Nephron progenitor cell (in vitro differentiated cells): Measurements from ENCODE around the gene MGMT.

ENCODE experiments used
- DNase-seq: peaks from one replicate; pipeline ENCODE4 v3.0.0; 2021
- H3K27ac Mint-ChIP-seq: 2 replicates; pipeline ENCODE4 v1.8.0; 2021; ENCODE audit warnings: mild to moderate bottlenecking, moderate library complexity, mixed read lengths
- H3K27me3 Mint-ChIP-seq: 2 replicates; pipeline ENCODE4 v1.8.0; 2021; ENCODE audit warnings: mild to moderate bottlenecking, low read depth, mixed read lengths; ENCODE audit not compliant: poor library complexity
- H3K36me3 Mint-ChIP-seq: 2 replicates; pipeline ENCODE4 v1.8.0; 2021; ENCODE audit warnings: low read depth, mixed read lengths
- H3K4me1 Mint-ChIP-seq: 2 replicates; pipeline ENCODE4 v1.8.0; 2021; ENCODE audit warnings: mixed read lengths
- H3K4me3 Mint-ChIP-seq: 2 replicates; pipeline ENCODE4 v1.8.0; 2021; ENCODE audit warnings: mild to moderate bottlenecking, moderate library complexity, mixed read lengths
- H3K9me3 Mint-ChIP-seq: 2 replicates; pipeline ENCODE4 v1.8.0; 2021; ENCODE audit warnings: mild to moderate bottlenecking, moderate library complexity, mixed read lengths
- CTCF ChIP-seq: fragments of 200-600 bp; sonication (generic); IDR thresholded peaks from 2 replicates; pipeline ENCODE4 v1.5.0; 2021; ENCODE audit warnings: antibody characterized with exemption

The MGMT gene

GRCh38 chr10:129598413-129598812 lies 131.4 kb downstream of the MGMT start:
- peaks cover 25% of the 10 kb centered on the region for H3K4me1 Mint-ChIP-seq
- DNase-seq: no peak
- no peak for TF ChIP-seq CTCF
- peaks cover 12% of the 10 kb centered on the region for H3K27me3 Mint-ChIP-seq
- H3K27ac Mint-ChIP-seq: peak overlapping the region; percentile 75
- peaks cover 31% of the 10 kb centered on the region for H3K9me3 Mint-ChIP-seq
- H3K4me3 Mint-ChIP-seq: no peak overlapping the region
- peaks cover 40% of the 10 kb centered on the region for H3K36me3 Mint-ChIP-seq

GRCh38 chr10:129599160-129599559 lies 132.1 kb downstream of the MGMT start:
- H3K4me3 Mint-ChIP-seq: no peak overlapping the region
- H3K27me3 Mint-ChIP-seq: peaks cover 12% of the 10 kb centered on the region
- peaks cover 32% of the 10 kb centered on the region for H3K4me1 Mint-ChIP-seq
- peaks cover 33% of the 10 kb centered on the region for H3K36me3 Mint-ChIP-seq
- H3K27ac Mint-ChIP-seq: no peak overlapping the region
- H3K9me3 Mint-ChIP-seq: peaks cover 23% of the 10 kb centered on the region
- DNase-seq: no peak
- no peak for TF ChIP-seq CTCF

- TF ChIP-seq CTCF: no peak
- Mint-ChIP-seq H3K9me3 (no peaks in the 10 kb centered on the region), H3K27me3 (peaks cover 9% of the 10 kb centered on the region), H3K27ac (peak overlapping the region; percentile 52), H3K36me3 (peaks cover 9% of the 10 kb centered on the region), H3K4me1 (peaks cover 58% of the 10 kb centered on the region), H3K4me3 (no peak overlapping the region)
- peak; percentile 25 for DNase-seq
These were observed 134.7 kb downstream of the MGMT start for GRCh38 chr10:129601737-129602136.

DNA sequence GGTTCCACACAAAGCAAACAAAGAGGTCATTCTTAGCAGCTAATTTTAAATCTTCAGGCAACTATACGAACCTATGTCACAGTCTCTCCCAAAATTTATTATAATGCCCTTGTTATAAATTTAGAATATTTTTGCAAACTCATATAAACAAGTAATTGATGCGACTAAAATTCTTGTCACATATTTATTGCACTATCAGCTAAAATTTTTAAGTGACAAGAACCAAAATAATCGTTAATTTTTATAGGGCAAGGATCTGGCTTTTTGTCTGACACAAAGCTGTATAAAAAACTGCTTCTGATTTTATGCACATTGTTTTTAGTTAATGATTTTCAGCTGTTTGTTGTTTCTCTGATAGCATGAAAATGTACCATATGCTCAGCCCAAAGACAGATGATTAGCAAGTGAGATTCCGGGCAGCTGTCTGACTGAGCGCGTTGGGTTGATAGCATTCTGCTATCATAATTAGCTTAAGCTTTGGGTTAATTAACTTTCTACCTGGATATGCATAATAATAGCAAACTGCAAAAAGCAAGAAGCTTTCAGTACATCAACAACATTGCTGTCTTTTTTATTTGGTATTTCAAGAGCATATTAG lies 136.0 kb downstream of the MGMT start:
- Mint-ChIP-seq H3K4me3 (no peak overlapping the region), H3K36me3 (no peaks in the 10 kb centered on the region), H3K27ac (no peak overlapping the region), H3K4me1 (peaks cover 69% of the 10 kb centered on the region), H3K9me3 (no peaks in the 10 kb centered on the region), H3K27me3 (peaks cover 4% of the 10 kb centered on the region)
- DNase-seq: no peak
- TF ChIP-seq CTCF: no peak

- TF ChIP-seq CTCF: no peak
- no peak for DNase-seq
- Mint-ChIP-seq H3K27ac (peak overlapping the region; percentile 95), H3K4me3 (no peak overlapping the region), H3K27me3 (peaks cover 2% of the 10 kb centered on the region), H3K9me3 (no peaks in the 10 kb centered on the region), H3K4me1 (peaks cover 75% of the 10 kb centered on the region), H3K36me3 (no peaks in the 10 kb centered on the region)
These were observed 137.4 kb downstream of the MGMT start for GRCh38 chr10:129604333-129605032.
